Naive B cell (primary cell): ENCODE measurements around the gene SPHK1. TPM values are rescaled to one million over a fixed set of nuclear protein-coding genes. Genes with fewer than 3 reads are reported as not detected.

ENCODE experiments used
- ATAC-seq, 2 donors: fragments of 150-1000 bp; cut with Tn5 transposase; 2 replicates each; pipeline ENCODE4 v1.10.0; 2021; ENCODE audit warnings: low read depth in 2 of 2, mild to moderate bottlenecking in 2 of 2, moderate library complexity in 2 of 2
- DNase-seq: peaks from one replicate; pipeline ENCODE4 v3.0.0; 2022
- H3K27ac Mint-ChIP-seq, 6 donors: one replicate each; pipeline ENCODE4 v1.8.0; 2020 to 2022; ENCODE audit warnings: mild to moderate bottlenecking in 6 of 6, mixed read lengths in 6 of 6, moderate library complexity in 5 of 6, inconsistent platforms in 2 of 6
- H3K27me3 Mint-ChIP-seq, 3 donors: one replicate each; pipeline ENCODE4 v1.8.0; 2021 to 2022; ENCODE audit warnings: mixed read lengths in 3 of 3, mild to moderate bottlenecking in 1 of 3
- H3K36me3 Mint-ChIP-seq, 2 donors: one replicate each; pipeline ENCODE4 v1.8.0; 2020 to 2022; ENCODE audit warnings: mixed read lengths in 2 of 2, inconsistent platforms in 1 of 2, mild to moderate bottlenecking in 1 of 2
- H3K4me1 Mint-ChIP-seq, 3 donors: one replicate each; pipeline ENCODE4 v1.8.0; 2020 to 2022; ENCODE audit warnings: mixed read lengths in 3 of 3, inconsistent platforms in 1 of 3, mild to moderate bottlenecking in 1 of 3, moderate library complexity in 1 of 3
- H3K4me3 Mint-ChIP-seq, 8 donors: one replicate each; pipeline ENCODE4 v1.8.0; 2020 to 2022; ENCODE audit warnings: mild to moderate bottlenecking in 8 of 8, mixed read lengths in 8 of 8, moderate library complexity in 8 of 8, inconsistent platforms in 2 of 8
- H3K9me3 Mint-ChIP-seq, 7 donors: one replicate each; pipeline ENCODE4 v1.8.0; 2020 to 2022; ENCODE audit warnings: mixed read lengths in 7 of 7, mild to moderate bottlenecking in 5 of 7, inconsistent platforms in 2 of 7, moderate library complexity in 1 of 7
- polyA plus RNA-seq, 6 donors: library from polyadenylated mRNA; unstranded; fragments of 300-500 nt; fragmentation: Illumina TruSeq; gene quantifications; one replicate each; pipeline ENCODE4 v1.2.3, GENCODE V29; 2021; ENCODE audit warnings: low read depth in 6 of 6

The SPHK1 gene
- polyA plus RNA-seq, 6 donors from 2014 or later: 0.22 to 1.7 TPM; not detected in 4

- ATAC-seq: no peak
- no peak for DNase-seq
- H3K27ac Mint-ChIP-seq: no peak overlapping the region
- H3K9me3 Mint-ChIP-seq: no peaks in the 10 kb centered on the region
- H3K4me1 Mint-ChIP-seq: peaks cover 0 to 3% (median 0%) of the 10 kb centered on the region in 3 donors
- H3K4me3 Mint-ChIP-seq: peak overlapping the region in 1 of 8 donors; percentile 29
- no peaks in the 10 kb centered on the region for H3K36me3 Mint-ChIP-seq
- H3K27me3 Mint-ChIP-seq: peaks cover 0 to 7% (median 6%) of the 10 kb centered on the region in 3 donors
Measured at GRCh38 chr17:76369804-76370203, 14.6 kb upstream of the SPHK1 start.

GRCh38 chr17:76370261-76370993 lies 14.0 kb upstream of the SPHK1 start:
- ATAC-seq: no peak
- no peaks in the 10 kb centered on the region for H3K36me3 Mint-ChIP-seq
- H3K4me1 Mint-ChIP-seq: peaks cover 0 to 3% (median 0%) of the 10 kb centered on the region in 3 donors
- H3K4me3 Mint-ChIP-seq: no peak overlapping the region
- H3K9me3 Mint-ChIP-seq: no peaks in the 10 kb centered on the region
- no peak overlapping the region for H3K27ac Mint-ChIP-seq
- H3K27me3 Mint-ChIP-seq: peaks cover 0 to 7% (median 0%) of the 10 kb centered on the region in 3 donors
- DNase-seq: no peak

- H3K36me3 Mint-ChIP-seq: no peaks in the 10 kb centered on the region
- no peak for ATAC-seq
- no peak overlapping the region for H3K27ac Mint-ChIP-seq
- no peaks in the 10 kb centered on the region for H3K9me3 Mint-ChIP-seq
- peaks cover 0 to 7% (median 6%) of the 10 kb centered on the region in 3 donors for H3K27me3 Mint-ChIP-seq
- DNase-seq: no peak
- no peak overlapping the region for H3K4me3 Mint-ChIP-seq
- peaks cover 0 to 3% (median 0%) of the 10 kb centered on the region in 3 donors for H3K4me1 Mint-ChIP-seq
Measured at GRCh38 chr17:76371656-76372628, 12.5 kb upstream of the SPHK1 start.

GRCh38 chr17:76376318-76377133 lies 7.9 kb upstream of the SPHK1 start:
- H3K9me3 Mint-ChIP-seq: no peaks in the 10 kb centered on the region
- peaks cover 0 to 26% (median 13%) of the 10 kb centered on the region in 3 donors for H3K27me3 Mint-ChIP-seq
- ATAC-seq: no peak
- H3K36me3 Mint-ChIP-seq: no peaks in the 10 kb centered on the region
- H3K4me3 Mint-ChIP-seq: no peak overlapping the region
- H3K4me1 Mint-ChIP-seq: peaks cover 0 to 3% (median 0%) of the 10 kb centered on the region in 3 donors
- no peak overlapping the region for H3K27ac Mint-ChIP-seq
- DNase-seq: no peak

- Mint-ChIP-seq H3K36me3 (no peaks in the 10 kb centered on the region), H3K9me3 (no peaks in the 10 kb centered on the region), H3K27ac (no peak overlapping the region), H3K4me3 (no peak overlapping the region), H3K4me1 (peaks cover 4 to 5% (median 5%) of the 10 kb centered on the region in 3 donors), H3K27me3 (peaks cover 3 to 43% (median 9%) of the 10 kb centered on the region in 3 donors)
- ATAC-seq (no peak), DNase-seq (no peak)
Measured at GRCh38 chr17:76378548-76379274, 5.7 kb upstream of the SPHK1 start.

DNA sequence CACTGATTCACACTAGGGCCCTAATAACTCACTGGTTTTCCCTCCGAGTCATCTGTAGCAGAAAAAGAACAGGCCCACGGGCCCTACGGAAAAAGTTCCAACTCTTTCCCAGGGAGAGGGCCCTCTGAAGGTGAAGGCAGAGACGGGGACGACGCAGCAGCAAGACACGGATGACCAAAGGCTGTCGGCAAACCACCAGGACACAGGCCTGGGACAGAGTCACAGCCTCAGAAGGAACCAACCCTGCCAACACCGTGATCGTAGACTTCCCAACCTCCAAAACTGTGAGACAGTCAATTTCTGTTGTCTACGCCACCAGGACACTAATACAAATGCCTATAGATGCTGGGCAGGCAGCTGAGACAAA lies 5.2 kb upstream of the SPHK1 start:
- DNase-seq (no peak), ATAC-seq (no peak)
- Mint-ChIP-seq H3K27ac (no peak overlapping the region), H3K9me3 (no peaks in the 10 kb centered on the region), H3K27me3 (peaks cover 7 to 45% (median 9%) of the 10 kb centered on the region in 3 donors), H3K4me1 (peaks cover 6 to 7% (median 7%) of the 10 kb centered on the region in 3 donors), H3K4me3 (peak overlapping the region in 2 of 8 donors; percentile 5 to 44), H3K36me3 (no peaks in the 10 kb centered on the region)

DNA sequence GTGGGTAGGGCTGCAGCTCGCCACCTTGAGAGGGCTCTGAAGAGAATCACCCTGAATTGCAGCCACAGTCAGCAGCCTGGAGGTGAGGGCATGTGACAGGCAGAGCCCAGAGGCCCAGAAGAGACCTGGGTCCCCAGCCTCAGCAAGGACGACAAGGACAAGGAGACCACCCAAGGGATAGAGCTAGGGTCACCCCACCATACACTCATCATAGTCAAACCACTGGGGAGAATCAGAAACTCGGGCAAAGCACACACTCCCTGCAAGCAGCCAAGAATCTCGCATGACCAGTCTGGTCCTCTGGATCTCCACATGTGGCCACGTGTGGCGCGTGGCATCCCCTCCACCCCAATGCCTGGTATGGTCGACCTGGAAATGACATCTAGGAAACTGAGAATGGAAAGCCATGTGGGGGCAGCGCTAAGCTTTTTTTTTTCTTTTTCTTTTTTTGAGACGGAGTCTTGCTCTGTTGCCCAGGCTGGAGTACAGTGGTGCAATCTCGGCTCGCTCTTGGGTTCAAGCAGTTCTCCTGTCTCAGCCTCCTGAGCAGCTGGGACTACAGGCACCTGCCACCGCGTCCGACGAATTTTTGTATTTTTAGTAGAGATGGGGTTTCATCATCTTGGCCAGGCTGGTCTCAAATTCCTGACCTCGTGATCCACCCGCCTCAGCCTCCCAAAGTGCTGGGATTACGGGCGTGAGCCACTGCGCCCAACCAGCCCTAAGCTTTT lies 4.6 kb upstream of the SPHK1 start:
- Mint-ChIP-seq H3K27ac (no peak overlapping the region), H3K4me3 (peak overlapping the region in 3 of 8 donors; percentile 5 to 81 (median 44)), H3K4me1 (peaks cover 6 to 7% (median 7%) of the 10 kb centered on the region in 3 donors), H3K36me3 (no peaks in the 10 kb centered on the region), H3K27me3 (peaks cover 7 to 45% (median 9%) of the 10 kb centered on the region in 3 donors), H3K9me3 (no peaks in the 10 kb centered on the region)
- DNase-seq (no peak), ATAC-seq (no peak)

DNA sequence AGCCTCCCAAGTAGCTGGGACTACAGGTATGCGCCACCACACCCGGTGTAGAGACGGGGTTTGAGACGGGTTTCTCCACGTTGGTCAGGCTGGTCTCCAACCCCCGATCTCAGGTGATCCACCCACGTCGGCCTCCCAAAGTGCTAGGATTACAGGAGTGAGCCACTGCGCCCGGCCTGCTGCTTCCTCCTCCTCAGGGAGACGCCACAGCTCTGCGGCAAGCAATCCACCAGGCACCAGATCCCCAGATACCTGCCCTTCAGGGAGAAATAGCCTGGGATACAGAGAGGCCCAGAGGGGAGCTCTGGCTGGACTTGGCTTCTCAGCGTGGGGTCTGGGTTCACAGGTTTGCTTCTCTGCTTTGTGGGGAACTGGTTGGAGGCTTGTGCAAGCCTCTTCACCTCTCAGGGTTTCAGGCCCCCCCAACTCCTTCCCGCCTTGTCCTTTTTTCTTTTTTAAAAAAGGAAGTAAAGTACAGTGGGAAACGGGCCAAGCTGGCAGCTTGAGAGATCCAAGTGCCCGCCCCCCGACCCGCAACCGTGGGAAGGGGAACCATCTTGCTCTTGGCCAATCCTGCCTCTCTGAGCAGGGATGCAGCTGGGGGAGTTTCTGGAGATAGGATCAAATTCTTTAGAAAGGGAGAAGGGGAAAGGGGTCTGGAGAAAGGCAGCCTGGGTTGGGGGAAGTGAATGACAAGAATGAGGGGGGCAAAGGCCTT lies 2.6 kb upstream of the SPHK1 start:
- peak overlapping the region in 6 of 8 donors; percentile 24 to 96 (median 43) for H3K4me3 Mint-ChIP-seq
- ATAC-seq: no peak
- no peaks in the 10 kb centered on the region for H3K9me3 Mint-ChIP-seq
- no peak for DNase-seq
- H3K27me3 Mint-ChIP-seq: peaks cover 7 to 40% (median 9%) of the 10 kb centered on the region in 3 donors
- peak overlapping the region in 1 of 6 donors; percentile 29 for H3K27ac Mint-ChIP-seq
- H3K36me3 Mint-ChIP-seq: no peaks in the 10 kb centered on the region
- peaks cover 7 to 19% (median 11%) of the 10 kb centered on the region in 3 donors for H3K4me1 Mint-ChIP-seq

DNA sequence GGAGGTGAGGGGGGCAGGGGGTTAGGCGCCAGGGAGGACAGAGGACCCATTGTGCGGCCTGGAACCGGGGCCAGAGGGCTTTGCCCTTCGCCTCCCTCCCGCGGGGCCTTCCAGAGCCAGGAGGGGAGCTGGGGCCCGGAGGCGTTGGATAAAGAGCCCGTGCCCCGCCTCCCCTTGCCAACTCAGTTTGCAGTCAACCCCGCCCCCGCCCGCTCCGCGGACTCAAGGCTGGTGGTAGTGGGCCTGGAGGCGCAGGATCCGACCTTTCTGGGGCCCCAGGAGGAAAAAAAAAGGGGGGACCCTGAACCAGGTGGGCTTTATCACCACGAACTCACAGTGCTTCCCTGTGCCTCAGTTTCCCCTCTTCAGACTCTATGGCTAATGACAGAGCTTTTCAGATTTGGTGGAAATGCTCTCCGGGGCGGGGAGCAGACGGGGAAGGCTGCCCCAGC lies 2.0 kb upstream of the SPHK1 start:
- DNase-seq (no peak), ATAC-seq (no peak)
- Mint-ChIP-seq H3K27me3 (peaks cover 7 to 37% (median 7%) of the 10 kb centered on the region in 3 donors), H3K36me3 (no peaks in the 10 kb centered on the region), H3K4me3 (peak overlapping the region; percentile 62 to 96 (median 90)), H3K9me3 (no peaks in the 10 kb centered on the region), H3K27ac (peak overlapping the region in 2 of 6 donors; percentile 71 to 90), H3K4me1 (peaks cover 7 to 19% (median 11%) of the 10 kb centered on the region in 3 donors)

DNA sequence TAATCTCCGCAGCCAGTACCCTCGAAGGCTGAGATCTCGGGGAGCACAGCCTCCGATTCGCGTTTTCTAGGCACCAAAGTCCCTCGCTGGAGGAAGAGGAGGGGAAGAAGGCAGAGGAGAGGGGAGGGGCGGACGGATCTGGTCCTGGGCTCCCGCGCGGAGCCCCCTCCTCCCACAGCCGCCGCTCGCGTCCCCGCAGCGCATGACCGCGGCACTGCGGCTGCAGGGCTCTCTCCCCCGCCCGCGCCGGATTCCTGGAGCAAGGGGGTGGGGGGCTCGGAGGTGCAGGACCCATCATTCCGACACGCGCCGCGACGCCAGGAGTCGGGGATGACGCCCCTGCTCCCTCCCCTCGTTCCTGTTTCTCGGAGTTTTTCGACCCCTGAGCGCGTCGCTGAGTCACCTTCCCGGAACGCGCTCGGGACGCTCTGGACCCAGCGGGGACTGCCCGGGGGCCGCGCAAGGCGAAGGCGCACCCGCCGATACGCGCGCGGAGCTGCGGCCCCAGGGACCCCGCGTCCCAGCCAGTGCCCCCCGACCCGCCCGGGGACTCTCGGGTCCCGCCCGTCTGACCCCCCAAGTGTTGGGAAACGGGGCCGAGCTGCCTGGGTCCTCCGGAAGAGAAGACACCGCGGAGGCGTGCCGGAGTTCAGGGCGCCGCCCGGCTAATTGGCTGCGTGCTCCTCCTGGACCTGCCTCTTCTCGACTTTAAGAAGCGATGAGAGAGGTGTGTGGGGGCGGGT lies 1.4 kb upstream of the SPHK1 start:
- H3K27ac Mint-ChIP-seq: peak overlapping the region in 2 of 6 donors; percentile 71 to 90
- DNase-seq (peak; percentile 33), ATAC-seq (peak; percentile 28 to 32)

More for the DNA sequence above, 1.4 kb upstream of the SPHK1 start:
- H3K36me3 Mint-ChIP-seq: no peaks in the 10 kb centered on the region
- H3K27me3 Mint-ChIP-seq: peaks cover 4 to 33% (median 7%) of the 10 kb centered on the region in 3 donors
- H3K9me3 Mint-ChIP-seq: no peaks in the 10 kb centered on the region
- peaks cover 7 to 19% (median 11%) of the 10 kb centered on the region in 3 donors for H3K4me1 Mint-ChIP-seq
- peak overlapping the region; percentile 86 to 96 (median 93) for H3K4me3 Mint-ChIP-seq
